H1 (cell line): ENCODE results near the gene TUNAR. TPM values are rescaled to one million over a fixed set of nuclear protein-coding genes. Genes with fewer than 3 reads are reported as not detected.
A peak's percentile ranks its signal among the peaks of the same experiment; 100 is the strongest.

ENCODE experiments used
- CTCF ChIA-PET: fragments of 300-600 bp; sonication (Branson Sonifier 250); formaldehyde crosslinking; loops from one replicate; lab custom pipeline; 2021; ENCODE audit not compliant: partially characterized antibody; lab: Charles Lee
- POLR2A ChIA-PET: fragments of 300-600 bp; sonication (Branson Sonifier 250); formaldehyde crosslinking; loops from one replicate; lab custom pipeline; 2021; ENCODE audit warnings: inconsistent platforms; ENCODE audit not compliant: partially characterized antibody; lab: Charles Lee
- DNase-seq, 2 experiments: peaks; one replicate each; pipeline versions ENCODE4 v3.0.0 to v3.0.0-alpha.2; 2010 to 2022; ENCODE audit warnings: low spot score in 2 of 2, low read depth in 1 of 2, mixed read lengths in 1 of 2
- FAIRE-seq: peaks from 2 replicates; lab custom pipeline; 2011; peaks lifted over from hg19 to GRCh38; lab: Jason Lieb, UNC
- H2AFZ ChIP-seq: 2 replicates; pipeline ENCODE4 v1.8.1; 2012; ENCODE audit warnings: low read length, inconsistent platforms
- H2AK5ac ChIP-seq: 2 replicates; pipeline ENCODE4 v1.6.1; 2013; ENCODE audit warnings: low read depth, low read length
- H2BK120ac ChIP-seq: replicated peaks from 2 replicates; pipeline ENCODE3; 2013; ENCODE audit warnings: low read depth, low read length, inconsistent platforms
- H2BK12ac ChIP-seq: 2 replicates; pipeline ENCODE4 v1.6.1; 2013; ENCODE audit warnings: low read depth, low read length
- H2BK15ac ChIP-seq: 2 replicates; pipeline ENCODE4 v1.6.1; 2013; ENCODE audit warnings: low read length
- H2BK20ac ChIP-seq: 2 replicates; pipeline ENCODE4 v1.6.1; 2013; ENCODE audit warnings: low read length
- H2BK5ac ChIP-seq: 2 replicates; pipeline ENCODE4 v1.6.1; 2013; ENCODE audit warnings: low read depth, low read length
- H3K14ac ChIP-seq: 2 replicates; pipeline ENCODE4 v1.6.1; 2013; ENCODE audit warnings: inconsistent platforms; ENCODE audit not compliant: insufficient read length
- H3K18ac ChIP-seq: 2 replicates; pipeline ENCODE4 v1.6.1; 2013; ENCODE audit warnings: low read length; ENCODE audit errors: extremely low read depth
- H3K23ac ChIP-seq: 2 replicates; pipeline ENCODE4 v1.6.1; 2013; ENCODE audit warnings: inconsistent platforms; ENCODE audit not compliant: insufficient read length
- H3K23me2 ChIP-seq: 2 replicates; pipeline ENCODE4 v1.6.1; 2013; ENCODE audit warnings: low read depth, low read length
- H3K27ac ChIP-seq: 2 replicates; pipeline ENCODE4 v1.6.1; 2011; ENCODE audit warnings: low read depth, low read length, inconsistent platforms
- H3K27me3 ChIP-seq, 4 experiments: replicated peaks in 1 of 4; 1 replicate in 1 of 4; 2 replicates in 3 of 4; pipeline versions ENCODE4 v1.6.1 to v1.8.1; 2011 to 2013; ENCODE audit warnings: low read length in 3 of 4, mild to moderate bottlenecking in 3 of 4, inconsistent platforms in 2 of 4, mixed read lengths in 2 of 4, moderate library complexity in 1 of 4; ENCODE audit not compliant: control insufficient read depth in 3 of 4, insufficient read depth in 3 of 4; ENCODE audit errors: extremely low read depth in 1 of 4
- H3K36me3 ChIP-seq, 4 experiments: 2 replicates each; pipeline versions ENCODE4 v1.6.1 to v1.8.1; 2011 to 2013; ENCODE audit warnings: mild to moderate bottlenecking in 4 of 4, low read length in 3 of 4, moderate library complexity in 2 of 4, control low read depth in 1 of 4, inconsistent platforms in 1 of 4; ENCODE audit not compliant: insufficient read depth in 4 of 4, control insufficient read depth in 2 of 4
- H3K4ac ChIP-seq: replicated peaks from 2 replicates; pipeline ENCODE3; 2013; ENCODE audit warnings: low read length, low read depth, mixed read lengths, inconsistent platforms; ENCODE audit not compliant: insufficient read length
- H3K4me1 ChIP-seq, 4 experiments: replicated peaks in 1 of 4; 1 replicate in 1 of 4; 2 replicates in 3 of 4; pipeline versions ENCODE4 v1.6.1 to v1.8.1; 2011 to 2013; ENCODE audit warnings: low read length in 3 of 4, inconsistent platforms in 2 of 4, mixed read lengths in 1 of 4; ENCODE audit not compliant: insufficient read depth in 4 of 4, control insufficient read depth in 3 of 4
- H3K4me2 ChIP-seq, 2 experiments: 2 replicates each; pipeline versions ENCODE4 v1.6.1 to v1.8.1; 2011 to 2013; ENCODE audit warnings: low read depth in 2 of 2, low read length in 2 of 2, control low read depth in 1 of 2, inconsistent platforms in 1 of 2, mild to moderate bottlenecking in 1 of 2; ENCODE audit not compliant: insufficient read depth in 1 of 2
- H3K4me3 ChIP-seq, 4 experiments: fragments of 200-600, 300-600 bp in 1 of 4; sonication (generic), shearing (Covaris generic), sonication (Bioruptor Twin) in 1 of 4; 2 replicates each; pipeline versions ENCODE4 v1.5.1 to v1.8.1; 2011 to 2016; ENCODE audit warnings: low read length in 4 of 4, low read depth in 3 of 4, control low read depth in 2 of 4, inconsistent platforms in 2 of 4, mild to moderate bottlenecking in 2 of 4, mixed read lengths in 1 of 4, moderate library complexity in 1 of 4; ENCODE audit not compliant: insufficient read depth in 2 of 4; ENCODE audit errors: extremely low read depth in 1 of 4
- H3K56ac ChIP-seq: replicated peaks from 2 replicates; pipeline ENCODE3; 2013; ENCODE audit warnings: low read depth, mild to moderate bottlenecking, mixed read lengths, low read length, inconsistent platforms; ENCODE audit not compliant: insufficient read length
- H3K79me1 ChIP-seq: 2 replicates; pipeline ENCODE4 v1.6.1; 2013; ENCODE audit warnings: low read depth, low read length, control low read depth
- H3K79me2 ChIP-seq, 2 experiments: 2 replicates each; pipeline versions ENCODE4 v1.6.1 to v1.8.1; 2012 to 2013; ENCODE audit warnings: low read length in 2 of 2, mild to moderate bottlenecking in 2 of 2, inconsistent platforms in 1 of 2; ENCODE audit not compliant: insufficient read depth in 2 of 2, control insufficient read depth in 1 of 2
- H3K9ac ChIP-seq, 4 experiments: replicated peaks in 1 of 4; 1 replicate in 1 of 4; 2 replicates in 3 of 4; pipeline versions ENCODE4 v1.6.1 to v1.8.1; 2011 to 2013; ENCODE audit warnings: low read depth in 3 of 4, low read length in 3 of 4, control low read depth in 2 of 4, mild to moderate bottlenecking in 2 of 4, moderate library complexity in 2 of 4, inconsistent platforms in 1 of 4; ENCODE audit errors: extremely low read depth in 1 of 4
- H3K9me3 ChIP-seq, 2 experiments: 2 replicates each; pipeline versions ENCODE4 v1.6.1 to v1.8.1; 2012 to 2013; ENCODE audit warnings: mild to moderate bottlenecking in 2 of 2, moderate library complexity in 2 of 2, control low read depth in 1 of 2, inconsistent platforms in 1 of 2, low read depth in 1 of 2, low read length in 1 of 2, mixed read lengths in 1 of 2; ENCODE audit not compliant: insufficient read depth in 2 of 2
- H4K20me1 ChIP-seq, 2 experiments: replicated peaks in 1 of 2; 2 replicates each; pipeline versions ENCODE3 to v1.8.1; 2011 to 2013; ENCODE audit warnings: inconsistent platforms in 2 of 2, low read length in 2 of 2, mild to moderate bottlenecking in 1 of 2; ENCODE audit not compliant: insufficient read depth in 2 of 2, control insufficient read depth in 1 of 2
- H4K5ac ChIP-seq: 2 replicates; pipeline ENCODE4 v1.6.1; 2013; ENCODE audit warnings: low read length, low read depth, mixed read lengths, inconsistent platforms; ENCODE audit not compliant: insufficient read length
- H4K8ac ChIP-seq: 2 replicates; pipeline ENCODE4 v1.8.0; 2013; ENCODE audit warnings: mild to moderate bottlenecking, moderate library complexity, low read length, inconsistent platforms; ENCODE audit not compliant: insufficient read depth; ENCODE audit errors: extremely low read depth
- H4K91ac ChIP-seq: replicated peaks from 2 replicates; pipeline ENCODE3; 2013; ENCODE audit warnings: low read length, mixed read lengths, inconsistent platforms; ENCODE audit not compliant: insufficient read length
- POLR2AphosphoS5 ChIP-seq: IDR thresholded peaks from 2 replicates; pipeline ENCODE4 v1.6.1; 2011; ENCODE audit warnings: low read depth, low read length
- ZNF274 ChIP-seq: IDR thresholded peaks from 2 replicates; pipeline ENCODE4 v1.7.0; 2012; ENCODE audit warnings: low read length, borderline replicate concordance; ENCODE audit errors: extremely low read depth
- WGBS, 2 experiments: shearing (Covaris generic) in 1 of 2; methylation state at CpG; one replicate each; pipeline versions ENCODE4 v1.1.6 to v1.1.7; 2013 to 2015; ENCODE audit warnings: low lambda C conversion rate in 2 of 2, mixed read lengths in 2 of 2, inconsistent platforms in 1 of 2, low coverage in 1 of 2, missing lambda C conversion rate in 1 of 2; ENCODE audit not compliant: insufficient replicate concordance in 2 of 2, insufficient coverage in 1 of 2, insufficient read length in 1 of 2; ENCODE audit errors: extremely low coverage in 1 of 2, missing lambda C conversion rate in 1 of 2; 5-methylcytosine and 5-hydroxymethylcytosine counted together
- polyA plus RNA-seq, 7 experiments: library from polyadenylated mRNA; depleted of rRNA in 3 of 7; stranded (reverse) in 5 of 7; unstranded in 2 of 7; fragments of >200 nt in 5 of 7; fragments of 200-250 nt in 2 of 7; gene quantifications; 1 replicate in 5 of 7; 2 replicates in 1 of 7; 4 replicates in 1 of 7; pipeline versions ENCODE4 v1.2.1 to v1.2.3, GENCODE V29; 2011 to 2013; ENCODE audit warnings: missing spikeins in 2 of 7, mixed read lengths in 2 of 7
- total RNA-seq: library from RNA; stranded (reverse); fragmentation: NEBNext Ultra II Directional; extraction: Animal tissue kit (Norgen Biotek cat#: 25700); gene quantifications from 2 replicates; pipeline ENCODE4 v1.2.1, GENCODE V29; 2021

Gene TUNAR
- total and polyA plus RNA-seq, 2 of the 8 experiments (the other 6 are each of a cell fraction or from before 2014, with no cell fraction given): 12.8 to 63.9 TPM

DNA sequence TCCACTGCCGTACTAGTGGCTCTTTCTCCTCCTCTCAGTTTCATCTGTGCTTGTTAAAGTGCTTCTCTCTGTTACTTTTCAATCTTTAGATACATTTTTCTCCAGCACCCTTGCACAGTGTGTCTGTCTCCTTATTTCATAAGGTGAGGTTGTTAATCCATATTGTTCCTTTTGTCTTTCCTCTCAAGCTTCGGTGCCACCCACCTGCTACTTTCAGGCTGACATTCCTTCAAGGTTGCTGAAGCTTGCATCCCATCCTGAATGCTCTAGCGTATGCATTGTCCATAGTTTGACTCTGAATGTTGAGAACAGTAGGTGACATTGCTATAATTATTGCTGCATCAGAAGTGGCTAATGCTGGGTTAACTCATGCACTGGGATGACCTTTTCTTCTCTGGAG is 20.6 kb downstream of the TUNAR start:
- DNase-seq (no peak), FAIRE-seq (no peak)
- Histone ChIP-seq H4K91ac (peak overlapping the region; percentile 29), H3K4me1 (peaks cover 8 to 20% (median 18%) of the 10 kb centered on the region in 4 experiments), H3K27ac (no peak overlapping the region), H3K79me1 (peaks cover 8% of the 10 kb centered on the region), H4K20me1 (no peaks in the 10 kb centered on the region), H3K9ac (no peak overlapping the region), H2BK15ac (no peak overlapping the region), H3K23me2 (no peaks in the 10 kb centered on the region), H3K4me2 (0 out of 4 replicates have a peak overlapping the region, but pooled peaks of 1 of the 2 experiments have one; percentile 30), H3K4ac (peak overlapping the region; percentile 62), H3K36me3 (peaks cover 0 to 12% (median 3%) of the 10 kb centered on the region in 4 experiments; a peak in 5 of 8 replicates), H3K23ac (no peak overlapping the region), H2BK120ac (no peak overlapping the region), H3K27me3 (no peaks in the 10 kb centered on the region), H2BK5ac (peak overlapping the region; percentile 35; the same call in 1 of the 2 replicates), H3K4me3 (no peak overlapping the region), H2BK20ac (no peak overlapping the region), H2AFZ (no peak overlapping the region), H3K9me3 (no peaks in the 10 kb centered on the region), H3K18ac (peak overlapping the region; percentile 36), H2AK5ac (peak overlapping the region; percentile 43; the same call in 1 of the 2 replicates), H2BK12ac (peak overlapping the region; percentile 52; the same call in 1 of the 2 replicates), H3K14ac (no peak overlapping the region), H4K5ac (no peak overlapping the region), H4K8ac (no peak overlapping the region), H3K56ac (no peak overlapping the region), H3K79me2 (peaks cover 4 to 15% of the 10 kb centered on the region in 2 experiments; a peak in 1 of 4 replicates)
- WGBS, 2 experiments: 86% methylated on average over 3 of the region's 3 CpGs; no CpG with 5 or more reads in 1 of the 2 experiments
- ChIA-PET CTCF (interaction anchor here (0.9 to 9.5 kb wide), 9 partner anchors 12 to 105 kb away, joined by 3 to 90 read pairs (median 5); no protein-coding TSS in a partner anchor), POLR2A (interaction anchor here (0.8 to 3.8 kb wide), 3 partner anchors 12 to 98 kb away, joined by 3 to 12 read pairs (median 3); no protein-coding TSS in a partner anchor)
- TF ChIP-seq ZNF274 (no peak), POLR2AphosphoS5 (no peak)
